ENCODE data around the gene VPS52.

VPS52 gene

GRCh38 chr6:33277663-33278391 lies 6.2 kb upstream of the VPS52 start:
- peak; percentile 15 for ATAC-seq
- TF ChIP-seq CREB5 (CRISPR knock-in tag; IDR thresholded peaks at IDR 0.05; ENCODE audit: low read depth) = no peak
- TF ChIP-seq OSR1 (CRISPR knock-in tag; IDR thresholded peaks at IDR 0.05) = no peak
- TF ChIP-seq CSDC2 (CRISPR knock-in tag; IDR thresholded peaks at IDR 0.05) = no peak
- TF ChIP-seq PPARA (CRISPR knock-in tag; IDR thresholded peaks at IDR 0.05; ENCODE audit: borderline replicate concordance) = no peak
- no peak for TF ChIP-seq ARNTL (CRISPR knock-in tag; IDR thresholded peaks at IDR 0.05; ENCODE audit: borderline replicate concordance, low read depth)

GRCh38 chr6:33276864-33277662 lies 5.4 kb upstream of the VPS52 start, which contains the start of gene B3GALT4:
TSS of gene B3GALT4 (plus strand) at chr6:33277123. CDS start at chr6:33277420, 297 bp downstream.
- TF ChIP-seq CREB5 (CRISPR knock-in tag; IDR thresholded peaks at IDR 0.05; ENCODE audit: low read depth) (no peak; the same call in 1 of the 2 replicates), ARNTL (CRISPR knock-in tag; IDR thresholded peaks at IDR 0.05; ENCODE audit: borderline replicate concordance, low read depth) (no peak), TCF4 (CRISPR knock-in tag; IDR thresholded peaks at IDR 0.05; ENCODE audit: borderline replicate concordance) (no peak), CSDC2 (CRISPR knock-in tag; IDR thresholded peaks at IDR 0.05) (0 out of 2 replicates have a peak, but pooled peaks have one; percentile 53), TSHZ2 (CRISPR knock-in tag; IDR thresholded peaks at IDR 0.05) (peak; percentile 55; the same call in 1 of the 2 replicates), SNAI2 (CRISPR knock-in tag; IDR thresholded peaks at IDR 0.05) (no peak), ZNF8 (CRISPR knock-in tag; IDR thresholded peaks at IDR 0.05) (peak; percentile 21; the same call in 1 of the 2 replicates), ZFP3 (CRISPR knock-in tag; IDR thresholded peaks at IDR 0.05) (peak; percentile 69), ZNF70 (CRISPR knock-in tag; IDR thresholded peaks at IDR 0.05) (no peak), BACH2 (CRISPR knock-in tag; IDR thresholded peaks at IDR 0.05; ENCODE audit: borderline replicate concordance) (no peak), CSRNP3 (CRISPR knock-in tag; IDR thresholded peaks at IDR 0.05) (peak; percentile 59; the same call in 1 of the 2 replicates), ZNF565 (CRISPR knock-in tag; conservative IDR thresholded peaks at IDR 0.05; ENCODE audit: low read depth) (0 out of 2 replicates have a peak, but pooled peaks have one; percentile 43), TOX (CRISPR knock-in tag; IDR thresholded peaks at IDR 0.05; ENCODE audit: borderline replicate concordance) (peak; percentile 67), ISL1 (CRISPR knock-in tag; IDR thresholded peaks at IDR 0.05) (no peak), POU6F1 (CRISPR knock-in tag; IDR thresholded peaks at IDR 0.05; ENCODE audit: borderline replicate concordance, low read depth) (no peak), ZFP30 (CRISPR knock-in tag; IDR thresholded peaks at IDR 0.05) (peak; percentile 60; the same call in 1 of the 2 replicates), ZC3H10 (CRISPR knock-in tag; IDR thresholded peaks at IDR 0.05) (peak; percentile 92), ESRRG (CRISPR knock-in tag; IDR thresholded peaks at IDR 0.05) (peak; percentile 74; the same call in 1 of the 2 replicates), RARB (CRISPR knock-in tag; IDR thresholded peaks at IDR 0.05) (0 out of 2 replicates have a peak, but pooled peaks have one; percentile 55), GLIS3 (CRISPR knock-in tag; IDR thresholded peaks at IDR 0.05) (peak; percentile 87), OSR1 (CRISPR knock-in tag; IDR thresholded peaks at IDR 0.05) (no peak), PATZ1 (CRISPR knock-in tag; IDR thresholded peaks at IDR 0.05; ENCODE audit: borderline replicate concordance) (peak; percentile 85)
- ATAC-seq = peak; percentile 60
